NCI-H1694 (cell line): ENCODE results near the gene HBG2.
"Not testable (repeated sequence)": the region's sequence is repeated elsewhere in the genome, so short reads cannot be mapped to it uniquely, and the experiment has no call there.

Source experiments
- DNase-seq: peaks from one replicate; lab custom pipeline; 2025; lab: John Stamatoyannopoulos, UW

Gene HBG2

DNA sequence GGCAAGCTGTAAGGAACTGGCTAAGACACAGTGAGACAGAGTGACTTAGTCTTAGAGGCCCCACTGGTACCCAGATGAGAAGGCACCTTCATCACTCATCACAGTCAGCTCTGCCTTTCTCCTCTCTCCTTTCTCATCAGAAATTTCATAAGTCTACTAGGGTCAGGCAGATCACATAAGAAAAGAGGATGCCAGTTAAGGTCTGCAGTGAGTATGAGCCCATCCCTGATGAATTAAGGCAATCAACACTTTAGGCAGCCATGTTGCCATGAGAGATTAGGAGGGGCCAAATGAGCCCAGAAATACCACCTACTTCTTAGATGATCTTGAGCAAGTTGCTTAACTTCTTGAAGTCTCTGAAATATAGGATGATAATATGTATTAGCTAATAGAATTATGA is 27.0 kb upstream of the HBG2 start:
- DNase-seq: no peak

DNA sequence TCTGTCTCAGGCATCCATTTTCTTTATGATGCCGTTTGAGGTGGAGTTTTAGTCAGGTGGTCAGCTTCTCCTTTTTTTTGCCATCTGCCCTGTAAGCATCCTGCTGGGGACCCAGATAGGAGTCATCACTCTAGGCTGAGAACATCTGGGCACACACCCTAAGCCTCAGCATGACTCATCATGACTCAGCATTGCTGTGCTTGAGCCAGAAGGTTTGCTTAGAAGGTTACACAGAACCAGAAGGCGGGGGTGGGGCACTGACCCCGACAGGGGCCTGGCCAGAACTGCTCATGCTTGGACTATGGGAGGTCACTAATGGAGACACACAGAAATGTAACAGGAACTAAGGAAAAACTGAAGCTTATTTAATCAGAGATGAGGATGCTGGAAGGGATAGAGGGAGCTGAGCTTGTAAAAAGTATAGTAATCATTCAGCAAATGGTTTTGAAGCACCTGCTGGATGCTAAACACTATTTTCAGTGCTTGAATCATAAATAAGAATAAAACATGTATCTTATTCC is 26.1 kb upstream of the HBG2 start:
- DNase-seq: no peak

DNA sequence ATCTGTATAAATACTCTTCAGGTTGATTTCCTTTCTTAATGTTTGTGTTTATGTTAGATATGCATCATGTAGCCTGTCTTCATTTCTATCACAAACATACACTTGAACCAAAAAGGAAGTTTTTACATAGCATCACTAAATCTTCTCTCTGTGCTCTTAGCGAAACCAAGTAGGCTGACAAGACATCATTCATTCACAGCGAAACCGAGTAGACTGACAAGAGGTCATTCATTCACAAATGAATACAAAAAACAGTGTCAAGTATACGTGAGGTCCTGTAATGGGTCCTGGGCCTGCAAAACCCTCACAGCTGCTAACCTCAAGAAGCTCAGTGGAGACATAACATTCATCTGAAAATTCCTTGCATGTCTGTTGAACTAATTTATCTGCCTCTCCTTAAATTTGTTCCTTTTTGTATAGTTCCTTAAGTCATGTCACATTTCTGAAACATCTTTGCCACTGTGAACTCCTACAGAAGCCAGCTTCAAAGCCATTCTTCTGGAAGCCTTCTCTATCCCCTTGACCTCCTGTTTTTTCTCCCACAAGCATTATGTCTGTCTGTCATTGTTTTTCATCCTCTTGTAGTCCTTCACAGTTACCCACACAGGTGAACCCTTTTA is 25.0 kb upstream of the HBG2 start:
- no peak for DNase-seq

DNA sequence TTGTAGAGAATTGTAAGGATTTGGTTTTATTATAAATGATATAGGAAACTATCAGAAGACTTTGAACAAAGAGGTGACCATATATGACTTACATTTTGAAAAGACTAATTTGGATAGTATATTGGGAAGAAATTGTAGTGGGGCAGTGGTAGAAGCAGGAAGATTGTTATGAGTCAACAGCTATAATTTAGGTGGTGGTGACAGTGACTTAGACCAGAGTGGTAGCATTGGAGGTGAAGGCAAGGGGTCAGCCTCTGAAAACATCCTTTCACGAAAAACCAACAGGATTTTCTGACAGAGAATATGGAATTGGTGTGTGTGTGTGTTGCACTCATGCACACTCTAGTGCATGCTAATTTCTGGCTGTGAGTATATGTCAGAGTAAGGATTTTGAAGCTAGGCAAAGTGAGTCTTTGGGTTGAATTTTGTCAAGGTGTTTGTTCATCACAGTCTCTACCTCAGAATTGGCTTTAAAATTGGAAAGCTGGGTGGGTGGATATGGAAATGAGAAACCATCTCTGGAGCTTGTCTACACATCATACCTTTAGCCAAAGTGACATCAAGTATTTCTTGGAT is 23.3 kb upstream of the HBG2 start:
- DNase-seq: no peak

DNA sequence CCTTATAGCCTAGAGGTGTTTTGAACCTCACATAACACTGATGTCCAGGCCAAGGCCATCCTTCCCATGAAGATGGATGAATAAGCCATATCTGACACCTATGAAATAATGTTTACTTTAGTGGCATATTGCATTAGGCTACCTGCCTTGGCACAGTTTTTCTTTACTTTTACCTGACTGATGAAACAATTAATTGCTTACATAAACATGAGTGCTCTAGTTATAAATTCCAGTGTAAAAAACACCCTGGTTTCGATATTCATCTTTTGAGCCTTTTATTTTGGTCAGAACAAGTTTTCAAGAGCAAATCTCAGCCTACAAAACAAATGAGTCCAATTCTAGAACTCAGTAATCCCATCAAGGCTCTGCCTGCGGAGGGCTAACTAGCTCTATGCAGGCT is 22.1 kb upstream of the HBG2 start:
- DNase-seq: no peak

DNA sequence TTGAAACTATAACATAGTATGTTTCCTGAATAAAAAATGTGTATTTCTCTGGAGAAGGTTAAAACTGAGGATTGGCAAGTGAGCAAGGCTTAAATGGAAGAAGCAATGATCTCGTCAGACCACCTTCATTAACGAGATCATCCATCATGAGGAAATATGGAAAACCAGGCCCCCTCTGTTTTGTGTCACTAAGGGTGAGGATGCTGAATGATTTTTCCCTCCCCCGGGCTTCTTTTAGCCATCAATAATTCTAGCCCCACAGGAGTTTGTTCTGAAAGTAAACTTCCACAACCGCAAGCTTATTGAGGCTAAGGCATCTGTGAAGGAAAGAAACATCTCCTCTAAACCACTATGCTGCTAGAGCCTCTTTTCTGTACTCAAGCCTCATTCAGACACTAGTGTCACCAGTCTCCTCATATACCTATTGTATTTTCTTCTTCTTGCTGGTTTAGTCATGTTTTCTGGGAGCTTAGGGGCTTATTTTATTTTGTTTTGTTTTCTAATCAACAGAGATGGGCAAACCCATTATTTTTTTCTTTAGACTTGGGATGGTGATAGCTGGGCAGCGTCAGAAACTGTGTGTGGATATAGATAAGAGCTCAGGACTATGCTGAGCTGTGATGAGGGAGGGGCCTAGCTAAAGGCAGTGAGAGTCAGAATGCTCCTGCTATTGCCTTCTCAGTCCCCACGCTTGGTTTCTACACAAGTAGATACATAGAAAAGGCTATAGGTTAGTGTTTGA is 21.0 kb upstream of the HBG2 start:
- DNase-seq: no peak

DNA sequence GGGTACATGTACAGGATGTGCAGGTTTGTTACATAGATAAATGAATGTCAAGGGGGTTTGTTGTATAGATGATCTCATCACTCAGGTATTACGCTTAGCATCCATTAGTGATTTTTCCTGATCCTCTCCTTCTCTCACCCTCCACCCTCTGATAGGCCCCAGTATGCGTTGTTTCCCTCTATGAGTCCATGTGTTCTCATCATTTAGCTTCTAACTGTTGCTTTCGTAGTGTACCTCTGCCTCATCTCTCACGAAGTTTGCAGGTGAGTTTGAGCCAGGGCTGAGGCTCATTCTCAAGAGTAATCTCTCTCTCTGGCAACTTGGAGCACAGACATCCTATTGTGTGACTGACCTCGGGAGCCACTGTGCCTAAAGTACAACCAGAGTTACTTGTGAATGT is 19.8 kb upstream of the HBG2 start:
- no peak for DNase-seq

DNA sequence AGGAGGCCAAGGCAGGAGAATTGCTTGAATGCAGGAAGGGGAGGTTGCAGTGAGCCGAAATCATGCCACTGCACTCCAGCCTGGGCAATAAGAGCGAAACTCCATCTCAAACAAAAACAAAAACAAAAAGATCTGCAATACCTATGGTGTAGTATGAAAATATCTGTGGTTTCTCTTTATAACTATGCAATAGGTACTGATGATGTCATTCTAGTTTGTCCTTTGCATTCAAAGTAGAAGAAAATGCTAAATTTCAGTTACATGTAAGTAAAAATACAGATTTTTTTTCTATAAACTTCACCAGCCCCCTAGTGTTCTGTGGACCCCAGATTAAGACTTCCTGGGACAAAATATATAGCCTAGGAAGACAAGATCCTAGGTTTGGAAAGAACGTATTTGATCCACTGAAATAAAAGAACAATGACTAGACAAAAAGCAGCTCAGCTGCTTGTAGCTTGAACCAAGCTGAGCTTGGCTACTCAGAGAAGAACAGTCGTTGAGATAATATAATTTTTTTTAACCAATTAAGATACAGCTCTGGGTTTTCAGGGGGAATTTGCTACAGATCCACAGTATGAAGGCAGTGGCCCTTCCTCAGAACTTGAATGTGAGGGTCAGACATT is 17.9 kb upstream of the HBG2 start:
- DNase-seq: no peak

DNA sequence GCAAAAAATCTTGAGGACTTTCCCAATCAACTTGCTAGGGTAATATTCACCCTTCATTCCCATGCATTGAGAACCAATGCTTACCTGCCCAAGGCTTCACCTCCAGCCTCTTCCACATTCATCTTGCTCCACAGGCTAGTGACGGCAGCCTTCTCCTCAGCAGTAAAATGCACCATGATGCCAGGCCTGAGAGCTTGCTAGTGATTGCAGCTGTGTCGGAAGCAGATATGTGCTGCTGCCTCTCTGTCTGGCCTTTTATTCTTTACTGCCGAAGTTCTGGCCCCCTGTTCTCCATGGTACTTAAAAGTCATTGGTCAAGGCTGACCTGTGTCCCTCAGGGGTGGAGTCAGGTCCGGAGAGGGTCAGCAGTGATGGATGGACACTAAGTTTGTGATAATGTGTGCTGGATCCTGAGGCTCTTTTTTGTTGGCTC is 15.2 kb upstream of the HBG2 start, which contains the start of gene HBE1:
TSS of gene HBE1 (minus strand) at position 231 of the 433 bp plus-strand sequence. CDS start at position 176, 55 bp downstream.
- DNase-seq: no peak

DNA sequence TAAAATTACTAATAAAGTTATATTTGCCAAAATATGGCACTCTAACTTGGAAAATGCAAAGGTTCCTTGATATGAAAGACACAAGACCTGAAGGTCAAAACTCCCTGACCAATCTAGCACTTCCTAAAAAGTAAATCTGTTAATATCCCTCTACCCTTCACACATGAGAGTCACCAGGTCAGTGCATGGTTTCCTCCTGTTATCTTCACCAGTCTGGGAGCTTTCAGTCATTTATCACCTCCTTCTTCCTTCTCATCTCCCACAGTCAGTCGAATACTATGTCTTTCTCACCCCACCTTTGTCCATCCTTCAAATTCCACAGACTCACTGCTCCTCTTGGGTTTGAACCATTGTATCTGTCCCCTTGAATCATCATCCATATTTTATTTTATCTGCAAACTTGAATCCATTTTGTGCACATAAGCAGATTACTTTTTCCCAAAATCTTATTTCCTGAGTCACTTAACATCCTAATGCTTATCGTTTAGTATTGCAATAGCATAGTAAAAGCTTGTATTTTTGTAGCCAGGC is 12.5 kb upstream of the HBG2 start:
- DNase-seq: no peak

DNA sequence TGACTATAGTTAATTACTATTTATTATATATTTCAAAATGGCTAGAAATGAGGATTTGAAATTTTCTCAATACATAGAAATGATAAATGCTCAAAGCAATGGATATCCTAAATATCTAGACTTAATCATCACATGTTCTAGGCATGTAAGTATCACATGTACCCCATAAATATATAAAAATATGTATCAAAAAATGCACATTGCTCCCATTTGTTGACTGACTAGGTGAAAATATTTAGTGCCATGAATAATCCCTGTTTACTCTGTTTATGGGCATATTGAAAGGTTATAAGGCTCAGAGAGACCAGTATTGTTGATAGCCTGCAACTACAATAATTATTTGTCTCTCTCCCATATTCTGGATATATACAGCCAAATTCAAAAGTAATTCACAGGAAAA is 12.0 kb upstream of the HBG2 start:
- DNase-seq: no peak

DNA sequence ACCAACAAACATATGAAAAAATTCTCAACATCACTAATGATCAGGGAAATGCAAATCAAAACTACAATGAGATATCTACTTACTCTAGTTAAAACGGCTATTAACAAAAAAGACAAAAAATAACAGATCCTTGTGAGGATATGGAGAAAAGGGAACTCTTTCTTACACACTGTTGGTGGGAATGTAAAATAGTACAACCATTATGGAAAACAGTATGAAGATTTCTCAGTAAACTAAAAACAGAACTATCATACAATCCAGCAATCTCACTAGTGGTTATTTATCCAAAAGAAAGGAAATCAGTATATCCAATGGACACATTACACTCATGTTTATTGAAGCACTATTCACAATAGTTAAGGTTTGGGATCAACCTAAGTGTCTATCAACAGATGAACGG is 11.3 kb upstream of the HBG2 start:
- DNase-seq: no peak

DNA sequence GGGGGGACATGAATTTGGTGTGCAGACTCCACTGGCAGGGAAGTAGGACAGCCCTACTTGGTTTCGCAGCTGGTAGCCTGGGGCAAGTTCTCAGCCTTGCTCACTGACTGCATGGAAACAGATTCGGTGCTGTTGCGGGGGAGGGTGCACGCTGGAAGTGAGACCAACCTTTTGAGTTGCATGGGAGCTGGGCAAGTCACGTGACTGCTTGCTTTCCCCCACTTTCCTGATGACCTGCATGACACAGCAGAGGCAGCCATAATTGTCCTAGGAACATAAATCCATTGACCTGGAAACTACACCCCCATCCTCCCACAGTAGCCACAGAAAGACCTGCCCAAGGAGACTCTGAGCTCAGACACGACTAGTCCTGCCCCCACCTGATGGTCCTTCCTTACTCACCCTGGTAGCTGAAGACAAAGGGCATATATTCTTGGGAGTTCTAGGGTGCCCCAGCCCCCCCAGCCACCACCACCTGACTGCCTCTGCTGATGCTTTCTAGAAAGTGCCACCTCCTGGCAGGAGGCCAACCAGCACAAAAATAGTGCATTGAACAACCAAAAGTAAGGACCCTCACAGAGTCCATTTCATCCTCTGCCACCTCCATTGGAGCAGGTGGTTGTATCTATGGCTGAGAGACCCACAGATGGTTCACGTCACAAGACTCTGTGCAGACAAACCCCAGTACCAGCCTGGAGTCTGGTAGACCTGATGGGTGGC is 4.1 kb upstream of the HBG2 start:
- no peak for DNase-seq

DNA sequence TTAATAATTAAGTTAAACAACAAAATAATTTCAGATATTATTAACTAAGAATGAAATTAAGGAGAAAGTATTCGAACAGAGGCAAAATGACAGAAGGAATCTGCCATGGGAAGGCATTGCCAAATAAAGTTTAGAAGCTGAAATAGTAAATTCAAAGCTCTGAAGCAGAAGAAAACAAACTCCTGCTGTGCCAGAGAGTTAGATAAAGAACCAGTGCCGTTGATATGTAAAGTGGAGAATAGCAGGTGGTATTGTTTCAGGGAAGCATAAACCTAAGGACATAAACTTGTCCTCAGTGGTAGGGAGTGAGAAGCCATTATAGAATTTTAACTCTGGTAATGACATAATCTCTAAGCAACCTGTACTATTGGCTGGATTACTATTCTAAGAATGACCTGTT is 2.7 kb upstream of the HBG2 start:
- DNase-seq: no peak

DNA sequence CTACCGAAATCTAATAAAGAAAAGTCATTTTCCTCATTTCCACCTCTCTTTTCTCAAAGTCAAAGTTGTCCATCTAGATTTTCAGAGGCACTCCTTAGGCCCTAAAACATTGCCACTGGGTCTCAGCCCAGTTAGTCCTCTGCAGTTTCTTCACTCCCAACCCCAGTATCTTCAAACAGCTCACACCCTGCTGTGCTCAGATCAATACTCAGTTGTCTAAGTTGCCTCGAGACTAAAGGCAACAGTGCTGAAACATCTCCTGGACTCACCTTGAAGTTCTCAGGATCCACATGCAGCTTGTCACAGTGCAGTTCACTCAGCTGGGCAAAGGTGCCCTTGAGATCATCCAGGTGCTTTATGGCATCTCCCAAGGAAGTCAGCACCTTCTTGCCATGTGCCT is 558 bp downstream of the HBG2 start:
- DNase-seq: not testable (repeated sequence)

DNA sequence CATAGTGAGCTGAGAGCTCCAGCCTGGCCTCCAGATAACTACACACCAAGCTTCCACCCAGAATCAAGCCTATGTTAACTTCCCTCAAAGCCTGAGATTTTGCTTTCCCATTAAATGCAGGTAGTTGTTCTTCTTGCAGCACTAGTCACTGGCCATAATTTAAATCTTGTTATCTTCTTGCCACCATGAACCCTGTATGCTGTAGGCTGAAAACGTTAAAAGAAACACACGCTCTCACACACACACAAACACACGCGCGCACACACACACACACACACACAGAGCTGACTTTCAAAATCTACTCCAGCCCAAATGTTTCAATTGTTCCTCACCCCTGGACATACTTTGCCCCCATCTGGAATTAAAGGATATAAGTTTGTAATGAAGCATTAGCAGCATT is 1.1 kb downstream of the HBG2 start:
- not testable (repeated sequence) for DNase-seq

DNA sequence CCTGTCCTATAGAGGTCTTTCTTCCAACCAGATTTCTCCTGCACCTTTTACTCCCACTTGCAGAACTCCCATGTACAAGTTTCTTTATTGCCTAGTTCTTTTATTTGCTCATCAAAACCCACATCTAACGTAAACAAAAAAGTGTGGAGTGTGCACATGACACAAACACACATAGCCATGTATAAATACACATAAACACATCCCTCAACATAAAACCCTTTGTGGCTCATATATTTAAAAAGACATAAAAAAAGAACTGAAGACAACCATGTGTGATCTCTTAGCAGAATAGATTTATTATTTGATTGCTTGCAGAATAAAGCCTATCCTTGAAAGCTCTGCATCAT is 1.7 kb downstream of the HBG2 start:
- DNase-seq: no peak

DNA sequence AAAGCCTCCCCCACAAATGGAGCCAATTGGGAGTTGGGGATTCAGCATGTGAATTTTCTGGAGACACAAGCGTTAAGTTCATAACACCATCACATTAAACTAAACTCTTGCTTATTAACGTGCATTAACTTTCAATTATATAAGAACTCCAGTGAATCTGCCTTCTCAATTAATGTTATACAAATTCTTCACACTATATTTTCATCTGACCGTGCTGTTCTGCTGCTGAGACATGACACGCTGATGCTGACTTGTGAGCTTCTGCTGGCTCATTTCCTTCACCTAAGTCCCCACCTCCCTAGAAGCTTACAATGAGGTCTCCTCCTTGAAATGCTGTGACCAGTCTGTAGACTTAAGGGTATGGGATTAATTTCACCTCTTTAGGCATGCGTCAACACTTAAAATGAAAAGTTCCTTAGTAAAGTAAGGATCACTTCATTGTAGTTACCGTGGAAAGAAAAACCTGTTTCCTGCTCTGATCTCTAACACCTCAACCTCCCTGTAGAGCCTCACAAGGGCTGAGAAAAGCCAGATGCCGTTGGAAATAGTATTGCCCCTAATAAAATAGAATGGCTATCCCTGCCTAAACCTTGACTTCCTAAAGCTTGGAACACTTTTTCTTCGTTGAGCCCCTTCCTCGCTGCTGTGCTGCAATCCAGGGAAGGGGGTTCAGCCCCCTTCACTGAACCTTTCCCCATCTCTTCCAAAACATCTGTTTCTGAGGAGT is 2.2 kb downstream of the HBG2 start:
- no peak for DNase-seq

DNA sequence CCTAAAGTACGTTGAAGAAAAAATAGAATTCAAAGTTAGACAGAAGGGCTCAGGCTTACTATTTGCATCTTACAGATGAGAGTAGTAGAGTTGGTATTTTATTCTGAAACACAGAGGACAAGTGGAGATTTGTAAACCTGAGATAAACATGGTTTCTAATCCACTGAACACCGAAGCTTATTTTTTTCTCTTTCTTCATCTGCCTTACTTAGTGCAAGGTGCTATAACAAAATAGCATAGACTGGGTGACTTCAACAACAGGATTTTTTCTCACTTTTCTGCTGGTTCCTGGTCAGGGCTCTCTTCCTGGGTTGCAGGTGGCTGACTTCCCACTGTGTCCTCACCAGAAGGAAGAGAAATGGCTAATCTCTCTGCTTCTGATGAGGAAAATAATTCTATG is 2.8 kb downstream of the HBG2 start:
- no peak for DNase-seq

DNA sequence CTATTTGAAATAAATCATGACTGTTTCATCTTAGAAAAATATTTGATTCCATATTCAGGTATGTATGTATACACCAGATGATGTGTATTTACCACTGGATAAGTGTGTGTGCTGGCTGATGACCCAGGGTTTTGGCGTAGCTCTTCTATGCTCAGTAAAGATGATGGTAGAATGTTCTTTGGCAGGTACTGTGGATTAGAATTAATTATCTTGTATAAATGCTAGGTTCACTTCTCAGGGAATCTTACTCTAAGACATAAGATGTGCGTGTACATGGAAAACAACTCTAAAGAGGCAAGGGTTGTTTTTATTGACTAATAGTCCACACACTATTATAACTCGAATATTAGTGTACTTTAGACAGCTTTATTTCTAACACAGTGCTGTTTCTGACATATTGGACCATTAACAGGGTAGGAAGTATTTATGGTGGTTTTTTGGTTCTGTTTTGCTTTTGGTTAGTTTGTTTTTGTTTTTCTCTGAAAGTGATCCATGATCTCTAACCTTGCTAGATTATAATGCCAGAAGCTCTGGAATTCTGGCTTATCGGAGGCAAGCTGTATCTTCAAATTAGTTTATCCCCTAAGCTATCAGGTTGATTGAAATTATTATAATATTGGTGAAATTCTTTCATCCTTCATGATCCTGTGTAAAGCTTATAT is 3.9 kb downstream of the HBG2 start:
- no peak for DNase-seq
